Amygdala (tissue), 56 donors: ENCODE data around the gene GLYATL3.

Source experiments
- DNase-seq, 56 donors: peaks; one replicate each; lab custom pipeline; 2025; lab: John Stamatoyannopoulos, UW

Gene GLYATL3

GRCh38 chr6:49543087-49543858 lies 43.5 kb downstream of the GLYATL3 start:
- DNase-seq = no peak

GRCh38 chr6:49546331-49546730 lies 46.6 kb downstream of the GLYATL3 start:
- no peak for DNase-seq

GRCh38 chr6:49548613-49549304 lies 49.0 kb downstream of the GLYATL3 start:
- DNase-seq = no peak

GRCh38 chr6:49549691-49550491 lies 50.2 kb downstream of the GLYATL3 start:
- DNase-seq = no peak

GRCh38 chr6:49550492-49551077 lies 50.9 kb downstream of the GLYATL3 start, which contains the start of gene C6orf141:
TSS of gene C6orf141 (plus strand) at chr6:49550668. CDS start at chr6:49550793, 125 bp downstream.
- DNase-seq = no peak

- peak in 1 of 56 donors; percentile 1 for DNase-seq
Observed at GRCh38 chr6:49551078-49551865, 51.5 kb downstream of the GLYATL3 start.

- no peak for DNase-seq
Observed at GRCh38 chr6:49551866-49552129, 52.1 kb downstream of the GLYATL3 start.

- no peak for DNase-seq
Observed at GRCh38 chr6:49552596-49552995, 52.9 kb downstream of the GLYATL3 start.

GRCh38 chr6:49553384-49553783 lies 53.7 kb downstream of the GLYATL3 start:
- no peak for DNase-seq

- no peak for DNase-seq
Observed at GRCh38 chr6:49555951-49556350, 56.2 kb downstream of the GLYATL3 start.

- DNase-seq = no peak
Observed at GRCh38 chr6:49556429-49556837, 56.7 kb downstream of the GLYATL3 start.

GRCh38 chr6:49557177-49557576 lies 57.5 kb downstream of the GLYATL3 start:
- DNase-seq = no peak

GRCh38 chr6:49558238-49558637 lies 58.5 kb downstream of the GLYATL3 start:
- DNase-seq = no peak

GRCh38 chr6:49563006-49563886 lies 63.5 kb downstream of the GLYATL3 start:
- no peak for DNase-seq

GRCh38 chr6:49564552-49564951 lies 64.8 kb downstream of the GLYATL3 start:
- DNase-seq = no peak

- no peak for DNase-seq
Observed at GRCh38 chr6:49565261-49565660, 65.5 kb downstream of the GLYATL3 start.

GRCh38 chr6:49565855-49566254 lies 66.1 kb downstream of the GLYATL3 start:
- no peak for DNase-seq

GRCh38 chr6:49570474-49571079 lies 70.9 kb downstream of the GLYATL3 start:
- DNase-seq = no peak

GRCh38 chr6:49576618-49577017 lies 76.9 kb downstream of the GLYATL3 start:
- DNase-seq = no peak
